Adipose tissue (tissue), 3 donors: ENCODE measurements around the gene SLC16A5. TPM values are rescaled to one million over a fixed set of nuclear protein-coding genes. Genes with fewer than 3 reads are reported as not detected.

Source experiments
- H3K27ac ChIP-seq: one replicate; pipeline ENCODE4 v1.5.1; 2013; ENCODE audit warnings: low read depth, low read length
- WGBS, 3 donors: extraction: QIAGEN DNeasy Blood & Tissue Kit; methylation state at CpG; one replicate each; pipeline ENCODE4 v1.1.7; 2013; 5-methylcytosine and 5-hydroxymethylcytosine counted together
- polyA plus RNA-seq, 3 donors: library from polyadenylated mRNA; stranded (reverse); fragments of 200-250 nt; gene quantifications; one replicate each; pipeline ENCODE4 v1.2.3, GENCODE V29; 2013
- donor health status: healthy with polysubstance abuse.
- donor health status: Bipolar disorder and iron deficiency.
- donor health status: healthy.

Gene SLC16A5
- polyA plus RNA-seq, 3 donors: 2.0 to 7.1 (median 5.6) TPM

GRCh38 chr17:75142236-75142971, 54.6 kb downstream of the SLC16A5 start:
- no peak overlapping the region for H3K27ac ChIP-seq
- 85 to 88% (median 86%) methylated on average over 13 of the region's 13 CpGs for WGBS, 3 donors

DNA sequence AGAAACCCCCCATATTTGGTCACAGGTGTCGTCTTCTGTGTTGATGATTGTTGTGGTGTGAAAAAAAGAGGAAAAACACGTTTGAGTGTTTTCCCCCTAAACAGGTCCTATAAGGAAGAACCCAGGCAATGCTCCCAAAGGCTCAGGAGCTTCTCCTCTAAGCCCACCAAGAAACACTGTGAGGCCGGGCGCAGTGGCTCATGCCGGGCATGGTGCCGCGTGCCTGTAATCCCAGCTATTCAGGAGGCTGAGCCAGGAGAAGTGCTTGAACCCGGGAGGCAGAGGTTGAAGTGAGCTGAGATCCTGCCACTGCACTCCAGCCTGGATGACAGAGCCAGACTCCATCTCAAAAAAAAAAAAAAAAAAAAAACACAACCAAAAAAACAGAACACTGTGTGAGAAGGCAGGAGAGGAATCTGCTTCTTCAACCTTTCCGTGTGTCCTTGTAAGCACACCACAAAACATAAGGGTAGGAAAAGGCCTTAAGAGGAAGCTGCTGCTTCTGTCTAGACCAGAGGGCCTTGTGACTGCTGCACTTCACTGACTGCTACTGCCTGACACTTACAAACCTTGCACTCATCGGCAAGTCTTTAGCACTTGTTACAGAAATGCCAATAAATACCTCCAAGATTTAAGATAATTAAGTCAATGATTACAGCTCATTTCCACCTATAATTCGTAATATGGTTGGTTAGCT, 57.2 kb downstream of the SLC16A5 start:
- 88 to 91% (median 90%) methylated on average over 11 of the region's 11 CpGs for WGBS, 3 donors
- H3K27ac ChIP-seq: no peak overlapping the region

DNA sequence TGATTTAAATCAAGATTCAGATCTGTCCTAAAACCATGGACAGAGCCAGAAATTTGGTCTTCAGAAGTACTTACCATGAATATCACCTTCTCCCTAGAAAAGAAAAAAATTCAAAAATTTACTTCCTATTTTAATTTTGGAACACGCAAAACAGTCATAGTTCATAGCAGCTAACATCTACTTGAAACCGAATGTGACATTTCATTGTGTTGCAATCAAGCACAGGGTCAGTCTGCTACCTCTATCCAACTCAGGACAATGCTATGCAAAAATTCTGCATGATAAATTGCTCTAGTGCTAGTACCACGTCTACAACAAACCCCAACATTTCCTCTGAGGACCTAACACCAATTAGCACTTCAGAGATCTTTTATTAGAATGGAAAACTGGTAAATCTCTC, 58.8 kb downstream of the SLC16A5 start:
- WGBS, 3 donors: 56 to 80% (median 63%) methylated on average over 3 of the region's 3 CpGs
- H3K27ac ChIP-seq: no peak overlapping the region

- no peak overlapping the region for H3K27ac ChIP-seq
These were observed 60.3 kb downstream of the SLC16A5 start for GRCh38 chr17:75147878-75148546.

DNA sequence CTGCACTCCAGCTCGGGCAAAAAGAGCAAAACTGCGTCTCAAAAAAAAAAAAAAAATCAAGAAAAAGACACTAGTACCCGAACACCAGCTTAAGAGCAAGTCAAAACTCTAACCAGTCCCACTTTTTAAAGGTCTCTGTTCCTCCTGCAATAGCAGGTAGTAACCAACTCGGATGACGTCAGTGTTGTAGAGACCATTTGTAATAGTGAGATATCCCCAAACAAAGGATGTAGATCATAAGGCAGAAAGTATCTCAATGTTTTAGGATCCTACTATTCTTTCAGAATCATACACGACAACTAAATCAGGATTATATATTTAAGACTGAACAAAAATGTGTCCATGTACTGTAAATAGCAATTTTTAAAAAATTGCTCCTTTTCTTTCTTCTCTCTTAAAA, 64.2 kb downstream of the SLC16A5 start:
- no peak overlapping the region for H3K27ac ChIP-seq
- 90 to 96% (median 93%) methylated on average over 6 of the region's 6 CpGs for WGBS, 3 donors

More at GRCh38 chr17:75147878-75148546, 60.3 kb downstream of the SLC16A5 start:
- WGBS, 3 donors: 80 to 85% (median 81%) methylated on average over 6 of the region's 6 CpGs

GRCh38 chr17:75152523-75152921, 64.8 kb downstream of the SLC16A5 start:
- no peak overlapping the region for H3K27ac ChIP-seq
- WGBS, 3 donors: 89 to 92% (median 90%) methylated on average over 6 of the region's 6 CpGs

DNA sequence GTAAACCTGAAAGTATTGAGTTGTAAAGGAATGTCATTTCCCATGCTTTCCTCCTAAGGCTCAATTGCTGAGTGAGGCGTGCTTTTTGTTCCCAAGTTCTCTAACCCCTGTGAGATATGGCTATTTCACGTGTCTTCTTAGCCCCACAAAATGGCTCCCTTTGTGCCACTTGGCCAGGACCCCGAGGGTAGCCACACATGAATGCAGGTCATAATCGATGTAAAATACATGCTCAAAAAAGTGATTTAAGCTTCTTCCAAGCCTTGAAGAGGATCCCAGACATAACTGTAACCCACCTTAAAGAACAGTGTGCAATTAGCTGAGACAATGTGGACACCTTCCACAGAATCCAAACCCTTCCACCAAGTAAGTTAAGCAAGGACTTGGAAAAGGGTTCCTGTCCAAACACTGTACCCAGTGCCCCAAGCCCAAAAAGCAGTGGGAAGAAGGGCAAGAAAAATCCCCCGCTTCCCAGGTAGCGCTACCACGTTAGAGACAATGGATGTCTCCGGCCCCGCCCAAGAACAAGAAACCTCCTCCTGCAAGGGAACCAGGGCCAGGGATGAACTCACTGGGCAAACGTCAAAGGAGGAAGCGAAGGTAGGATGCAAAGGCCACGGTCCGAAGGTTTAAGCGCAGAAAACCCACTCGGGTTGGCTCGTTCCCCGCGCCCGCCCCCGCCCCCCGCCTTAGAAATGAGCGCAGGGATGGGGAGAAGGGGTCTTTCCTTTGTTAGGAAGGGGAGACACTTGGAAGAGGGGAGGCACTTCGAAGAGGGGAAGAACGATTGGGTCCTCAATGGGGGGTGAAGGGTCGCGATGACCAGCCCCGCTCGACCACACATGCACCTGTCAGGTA, 65.4 kb downstream of the SLC16A5 start:
- no peak overlapping the region for H3K27ac ChIP-seq
- WGBS, 3 donors: 6 to 12% (median 7%) methylated on average over 27 to 28 of the region's 28 CpGs

DNA sequence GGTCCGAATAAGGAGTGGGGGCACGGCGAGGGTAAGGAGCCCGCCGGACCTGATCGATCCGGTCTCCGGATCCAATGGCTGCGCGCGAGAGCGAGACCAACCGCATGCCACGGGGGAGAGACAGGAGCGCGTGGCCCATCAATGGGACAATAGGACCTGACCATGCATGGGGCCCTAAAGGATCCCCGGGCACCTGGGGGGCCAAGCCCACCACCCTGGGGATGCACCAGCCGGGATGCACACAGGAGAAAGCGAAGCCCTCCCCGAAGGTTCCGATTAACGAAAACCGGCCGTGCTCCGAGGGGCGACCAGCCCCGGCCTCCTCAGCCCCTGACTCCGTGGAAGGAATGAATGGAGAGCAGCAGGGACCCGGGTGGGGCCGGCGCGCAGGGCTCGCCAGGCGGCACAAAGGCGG, 66.0 kb downstream of the SLC16A5 start:
- no peak overlapping the region for H3K27ac ChIP-seq
- WGBS, 3 donors: 0 to 1% (median 0%) methylated on average over 35 of the region's 35 CpGs

- WGBS, 3 donors: 2% methylated on average over 52 to 67 of the region's 67 CpGs
These were observed 66.7 kb downstream of the SLC16A5 start, which contains the start of gene JPT1 for GRCh38 chr17:75154195-75155106. JPT1 (minus strand) TSS chr17:75154512; CDS start chr17:75154397, 115 bp downstream.

GRCh38 chr17:75155191-75155601, 67.4 kb downstream of the SLC16A5 start:
- no peak overlapping the region for H3K27ac ChIP-seq
- 81 to 96% (median 95%) methylated on average over 3 of the region's 3 CpGs for WGBS, 3 donors

More at GRCh38 chr17:75154195-75155106, 66.7 kb downstream of the SLC16A5 start, which contains the start of gene JPT1:
- H3K27ac ChIP-seq: no peak within 1 kb of the TSS

Other genes with a start within 250 kb of the SLC16A5 start
- gene GRIN2C, start 228.1 kb upstream of the SLC16A5 start, polyA plus RNA-seq: 1 to 10 TPM in 1 of 3 donors, under 1 TPM in 2; 0.18 to 1.1 (median 0.56) TPM
- 10 to 100 TPM in 1 of 3 donors, 1 to 10 TPM in 2; 5.7 to 14.1 (median 6.2) TPM for gene FDXR, start 215.0 kb upstream of the SLC16A5 start, polyA plus RNA-seq
- gene FADS6, start 194.3 kb upstream of the SLC16A5 start, polyA plus RNA-seq: under 1 TPM in 2 of 3 donors, not detected in 1; 0.05 to 0.06 TPM
- under 1 TPM in 1 of 3 donors, not detected in 2; 0.03 TPM for gene USH1G, start 164.7 kb upstream of the SLC16A5 start, polyA plus RNA-seq
- gene OTOP2, start 163.7 kb upstream of the SLC16A5 start, polyA plus RNA-seq: under 1 TPM in 1 of 3 donors, not detected in 2; 0.06 TPM
- gene OTOP3, start 152.1 kb upstream of the SLC16A5 start, polyA plus RNA-seq: under 1 TPM in 1 of 3 donors, not detected in 2; 0.38 TPM
- gene HID1, start 115.2 kb upstream of the SLC16A5 start, polyA plus RNA-seq: 10 to 100 TPM; 13.8 to 98.5 (median 26.3) TPM
- 10 to 100 TPM in 1 of 3 donors, 1 to 10 TPM in 2; 1.9 to 10.6 (median 7.0) TPM for gene CDR2L, start 100.3 kb upstream of the SLC16A5 start, polyA plus RNA-seq
- gene MRPL58, start 75.3 kb upstream of the SLC16A5 start, polyA plus RNA-seq: 10 to 100 TPM; 27.7 to 43.5 (median 39.3) TPM
- gene ATP5PD, start 41.0 kb upstream of the SLC16A5 start, polyA plus RNA-seq: 100 to 1,000 TPM; 180 to 535 (median 429) TPM
- gene KCTD2, start 40.7 kb upstream of the SLC16A5 start, polyA plus RNA-seq: 10 to 100 TPM in 2 of 3 donors, 1 to 10 TPM in 1; 8.4 to 31.6 (median 23.7) TPM
- 1 to 10 TPM; 2.9 to 6.1 (median 4.2) TPM for gene ARMC7, start 22.0 kb downstream of the SLC16A5 start, polyA plus RNA-seq
- gene NT5C, start 43.8 kb downstream of the SLC16A5 start, polyA plus RNA-seq: 10 to 100 TPM; 37.9 to 55.8 (median 51.3) TPM
- gene JPT1, start 66.6 kb downstream of the SLC16A5 start, polyA plus RNA-seq: 10 to 100 TPM; 23.9 to 63.1 (median 56.7) TPM
- gene SUMO2, start 95.0 kb downstream of the SLC16A5 start, polyA plus RNA-seq: 100 to 1,000 TPM in 1 of 3 donors, 10 to 100 TPM in 2; 31.2 to 122 (median 53.5) TPM
- 10 to 100 TPM; 26.8 to 40.3 (median 31.3) TPM for gene NUP85, start 117.7 kb downstream of the SLC16A5 start, polyA plus RNA-seq
- gene GGA3, start 173.7 kb downstream of the SLC16A5 start, polyA plus RNA-seq: 10 to 100 TPM; 16.3 to 28.2 (median 22.0) TPM
- 10 to 100 TPM; 28.9 to 82.7 (median 51.6) TPM for gene MRPS7, start 173.9 kb downstream of the SLC16A5 start, polyA plus RNA-seq
- 10 to 100 TPM; 18.0 to 21.6 (median 19.0) TPM for gene MIF4GD, start 183.3 kb downstream of the SLC16A5 start, polyA plus RNA-seq
- 10 to 100 TPM in 2 of 3 donors, 1 to 10 TPM in 1; 8.1 to 13.8 (median 12.4) TPM for gene SLC25A19, start 201.5 kb downstream of the SLC16A5 start, polyA plus RNA-seq